Ramos (cell line): ENCODE measurements around the gene TPSB2.
"Not testable (repeated sequence)": the region's sequence is repeated elsewhere in the genome, so short reads cannot be mapped to it uniquely, and the experiment has no call there.

Experiments
- in situ Hi-C: fragments of 300-500 bp; cut with MboI; formaldehyde crosslinking; loops from one replicate; pipeline ENCODE4 v1.14.3; 2022; ENCODE audit warnings: low sequenced_read_pairs; ENCODE audit not compliant: unreplicated experiment

The TPSB2 gene

GRCh38 chr16:1209081-1209480 is 20.9 kb downstream of the TPSB2 start:
- in situ Hi-C loops, result no loop called here

GRCh38 chr16:1208239-1208830 is 21.6 kb downstream of the TPSB2 start:
- in situ Hi-C loops, result no loop called here

- in situ Hi-C loops, result no loop called here
Measured at GRCh38 chr16:1206786-1207185, 23.2 kb downstream of the TPSB2 start.

GRCh38 chr16:1206326-1206725 is 23.7 kb downstream of the TPSB2 start:
- in situ Hi-C loops, result no loop called here

GRCh38 chr16:1204933-1205332 is 25.1 kb downstream of the TPSB2 start:
- in situ Hi-C loops, result no loop called here

GRCh38 chr16:1202274-1202673 is 27.7 kb downstream of the TPSB2 start:
- in situ Hi-C loops, result no loop called here

GRCh38 chr16:1201444-1201843 is 28.5 kb downstream of the TPSB2 start:
- in situ Hi-C loops, result no loop called here

- in situ Hi-C loops, result no loop called here
Measured at GRCh38 chr16:1200014-1200627, 29.9 kb downstream of the TPSB2 start.

GRCh38 chr16:1199347-1200013 is 30.5 kb downstream of the TPSB2 start:
- in situ Hi-C loops, result no loop called here

- in situ Hi-C loops, result not testable (repeated sequence)
Measured at GRCh38 chr16:1198671-1199346, 31.2 kb downstream of the TPSB2 start.

- in situ Hi-C loops, result no loop called here
Measured at GRCh38 chr16:1198194-1198593, 31.8 kb downstream of the TPSB2 start.

GRCh38 chr16:1197237-1197866 is 32.6 kb downstream of the TPSB2 start:
- in situ Hi-C loops, result no loop called here

- in situ Hi-C loops, result no loop called here
Measured at GRCh38 chr16:1196494-1196893, 33.5 kb downstream of the TPSB2 start.

GRCh38 chr16:1195393-1195666 is 34.7 kb downstream of the TPSB2 start:
- in situ Hi-C loops, result no loop called here

GRCh38 chr16:1194665-1195392 is 35.2 kb downstream of the TPSB2 start:
- in situ Hi-C loops, result no loop called here

GRCh38 chr16:1193825-1194581 is 36.0 kb downstream of the TPSB2 start:
- in situ Hi-C loops, result no loop called here

GRCh38 chr16:1193143-1193824 is 36.7 kb downstream of the TPSB2 start:
- in situ Hi-C loops, result no loop called here

- in situ Hi-C loops, result no loop called here
Measured at GRCh38 chr16:1192384-1193073, 37.5 kb downstream of the TPSB2 start.

- in situ Hi-C loops, result not testable (repeated sequence)
Measured at GRCh38 chr16:1190789-1191188, 39.2 kb downstream of the TPSB2 start.
